ENCODE measurements around the gene UNC13C.

Gene UNC13C

DNA sequence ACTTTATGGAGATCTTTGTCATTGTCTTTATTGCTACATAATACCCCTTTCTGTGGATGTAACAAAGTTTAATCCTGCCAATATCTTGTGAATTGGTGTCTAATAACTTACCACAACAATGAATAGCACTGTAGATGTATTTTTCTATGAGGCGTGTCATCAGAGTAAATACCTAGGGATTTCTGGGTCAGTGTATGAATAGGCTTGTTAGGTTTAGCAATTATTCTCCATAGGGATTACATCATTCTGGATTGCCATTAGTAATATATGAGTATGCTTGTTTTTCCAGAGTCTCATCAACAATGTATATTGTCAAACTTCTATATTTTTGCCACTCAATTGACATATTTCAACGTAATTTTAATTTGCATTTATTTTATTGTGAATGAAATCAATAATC is 67.9 kb downstream of the UNC13C start:
- H3K27me3 ChIP-seq (ENCODE audit: control insufficient read depth in 5 of 5, insufficient read depth in 4 of 5, low read length in 5 of 5), result no peaks in the 10 kb centered on the region
- H3K9me3 ChIP-seq (ENCODE audit: control insufficient read depth in 5 of 5, low read length in 5 of 5), result no peaks in the 10 kb centered on the region
- peaks cover 0 to 9% (median 0%) of the 10 kb centered on the region in 5 donors for H3K4me1 ChIP-seq (ENCODE audit: control insufficient read depth in 5 of 5, insufficient read depth in 5 of 5, low read length in 5 of 5)
- H3K36me3 ChIP-seq (ENCODE audit: control insufficient read depth in 5 of 5, insufficient read depth in 5 of 5, low read length in 5 of 5), result no peaks in the 10 kb centered on the region
- no peak overlapping the region for H3K4me3 ChIP-seq (ENCODE audit: low read depth in 1 of 5, low read length in 5 of 5)
- H3K9ac ChIP-seq (ENCODE audit: low read length in 5 of 5), result no peak overlapping the region
- no peak overlapping the region for H3K27ac ChIP-seq (ENCODE audit: low read depth, low read length)

DNA sequence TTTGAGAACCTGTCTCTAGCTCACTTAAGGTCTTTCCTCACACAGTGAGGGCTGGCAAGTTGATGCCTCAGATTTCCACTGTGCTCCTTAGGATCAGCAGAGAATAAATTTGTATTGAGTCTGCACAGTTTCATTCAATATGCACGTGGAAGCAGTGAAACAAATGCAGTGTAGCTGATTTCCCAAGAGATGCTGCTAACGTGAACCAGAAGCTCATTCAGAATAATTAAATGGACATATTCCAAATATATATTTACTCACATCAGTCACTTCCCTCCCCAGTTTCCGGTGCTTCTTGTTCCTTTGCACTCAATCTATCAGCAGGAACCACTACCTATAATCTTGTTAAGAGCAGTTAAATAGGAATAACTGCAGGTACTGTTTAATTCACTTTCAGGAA is 86.1 kb downstream of the UNC13C start:
- H3K27ac ChIP-seq (ENCODE audit: low read depth, low read length), result no peak overlapping the region
- H3K36me3 ChIP-seq (ENCODE audit: control insufficient read depth in 5 of 5, insufficient read depth in 5 of 5, low read length in 5 of 5), result no peaks in the 10 kb centered on the region
- no peaks in the 10 kb centered on the region for H3K27me3 ChIP-seq (ENCODE audit: control insufficient read depth in 5 of 5, insufficient read depth in 4 of 5, low read length in 5 of 5)
- H3K4me3 ChIP-seq (ENCODE audit: low read depth in 1 of 5, low read length in 5 of 5), result no peak overlapping the region
- no peaks in the 10 kb centered on the region for H3K4me1 ChIP-seq (ENCODE audit: control insufficient read depth in 5 of 5, insufficient read depth in 5 of 5, low read length in 5 of 5)
- H3K9me3 ChIP-seq (ENCODE audit: control insufficient read depth in 5 of 5, low read length in 5 of 5), result no peaks in the 10 kb centered on the region
- H3K9ac ChIP-seq (ENCODE audit: low read length in 5 of 5), result no peak overlapping the region

DNA sequence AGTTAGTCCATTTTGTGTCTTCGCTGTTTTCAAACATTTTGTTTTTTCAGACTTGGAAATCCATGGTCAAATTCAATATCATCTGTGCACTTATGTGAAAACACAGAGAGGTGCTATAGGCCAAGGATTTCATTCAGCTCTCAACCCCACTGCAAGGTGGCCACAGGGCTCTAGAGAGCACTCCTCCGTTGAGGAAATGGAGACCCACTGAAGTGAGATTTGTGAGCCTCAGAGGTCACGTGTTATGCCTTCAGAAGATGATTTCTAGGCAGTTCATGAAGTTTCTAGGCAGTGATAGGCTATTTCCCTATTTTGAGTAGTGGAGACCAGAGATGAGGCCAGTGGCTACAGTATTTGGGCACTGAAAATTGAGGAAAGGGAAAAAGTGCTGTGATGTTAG is 88.2 kb downstream of the UNC13C start:
- no peaks in the 10 kb centered on the region for H3K9me3 ChIP-seq (ENCODE audit: control insufficient read depth in 5 of 5, low read length in 5 of 5)
- H3K9ac ChIP-seq (ENCODE audit: low read length in 5 of 5), result no peak overlapping the region
- no peak overlapping the region for H3K4me3 ChIP-seq (ENCODE audit: low read depth in 1 of 5, low read length in 5 of 5)
- no peak overlapping the region for H3K27ac ChIP-seq (ENCODE audit: low read depth, low read length)
- no peaks in the 10 kb centered on the region for H3K27me3 ChIP-seq (ENCODE audit: control insufficient read depth in 5 of 5, insufficient read depth in 4 of 5, low read length in 5 of 5)
- no peaks in the 10 kb centered on the region for H3K36me3 ChIP-seq (ENCODE audit: control insufficient read depth in 5 of 5, insufficient read depth in 5 of 5, low read length in 5 of 5)
- no peaks in the 10 kb centered on the region for H3K4me1 ChIP-seq (ENCODE audit: control insufficient read depth in 5 of 5, insufficient read depth in 5 of 5, low read length in 5 of 5)

DNA sequence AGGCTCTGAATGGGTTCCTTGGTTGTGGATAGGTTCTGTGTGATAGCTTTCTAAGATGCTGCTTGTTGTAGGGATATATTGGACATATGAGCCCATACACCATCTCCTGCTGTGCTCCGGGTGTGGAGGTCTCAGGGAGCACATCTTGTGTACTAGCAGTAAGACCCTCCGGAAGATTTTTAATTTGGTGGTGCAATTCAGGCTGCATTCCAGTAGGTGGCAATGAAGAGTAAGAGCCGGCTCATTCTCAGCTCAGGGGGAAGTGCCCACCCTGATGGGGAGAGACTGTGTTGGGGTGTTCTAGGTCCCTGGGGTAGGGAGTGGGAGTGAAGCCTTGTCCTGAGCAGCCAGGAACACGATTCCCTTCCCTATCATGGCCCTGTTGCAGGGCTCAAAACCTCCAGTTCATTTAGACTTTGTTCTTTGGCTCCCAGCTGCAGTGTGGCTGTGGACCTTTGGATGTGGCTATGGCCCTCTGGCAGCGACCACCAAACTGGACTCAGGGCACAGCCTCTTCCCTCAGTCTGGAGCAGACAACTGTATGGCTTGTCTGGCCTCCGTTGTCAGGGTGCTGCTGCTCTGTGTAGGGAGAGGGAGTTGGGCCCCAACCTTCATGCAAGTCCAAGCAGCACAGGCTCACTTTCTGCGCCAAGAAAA is 104.7 kb downstream of the UNC13C start:
- no peak overlapping the region for H3K9ac ChIP-seq (ENCODE audit: low read length in 5 of 5)
- no peaks in the 10 kb centered on the region for H3K36me3 ChIP-seq (ENCODE audit: control insufficient read depth in 5 of 5, insufficient read depth in 5 of 5, low read length in 5 of 5)
- no peak overlapping the region for H3K4me3 ChIP-seq (ENCODE audit: low read depth in 1 of 5, low read length in 5 of 5)
- H3K27me3 ChIP-seq (ENCODE audit: control insufficient read depth in 5 of 5, insufficient read depth in 4 of 5, low read length in 5 of 5), result no peaks in the 10 kb centered on the region
- H3K4me1 ChIP-seq (ENCODE audit: control insufficient read depth in 5 of 5, insufficient read depth in 5 of 5, low read length in 5 of 5), result peaks cover 0 to 3% (median 0%) of the 10 kb centered on the region in 5 donors
- H3K9me3 ChIP-seq (ENCODE audit: control insufficient read depth in 5 of 5, low read length in 5 of 5), result no peaks in the 10 kb centered on the region
- no peak overlapping the region for H3K27ac ChIP-seq (ENCODE audit: low read depth, low read length)

DNA sequence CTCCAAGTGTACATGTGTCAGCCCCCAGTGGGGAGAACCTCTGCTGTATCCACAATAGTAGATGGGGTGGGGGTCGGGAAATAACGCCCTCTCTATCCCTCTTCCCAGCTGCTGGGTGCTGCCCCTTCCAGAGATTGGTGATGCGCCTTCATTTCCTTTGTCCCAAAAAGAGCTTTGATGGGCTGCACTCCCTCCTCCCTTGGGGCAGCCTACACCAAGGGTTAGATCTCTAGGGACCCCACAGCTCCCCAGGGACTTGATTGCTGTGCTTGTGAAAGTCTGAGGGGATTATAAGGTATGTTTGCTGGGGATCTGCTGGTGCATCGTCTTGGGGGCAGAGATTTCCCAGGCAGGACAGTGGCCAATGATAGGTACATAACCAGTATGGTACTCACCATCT is 105.3 kb downstream of the UNC13C start:
- Histone ChIP-seq H3K27me3 (ENCODE audit: control insufficient read depth in 5 of 5, insufficient read depth in 4 of 5, low read length in 5 of 5) (no peaks in the 10 kb centered on the region), H3K36me3 (ENCODE audit: control insufficient read depth in 5 of 5, insufficient read depth in 5 of 5, low read length in 5 of 5) (no peaks in the 10 kb centered on the region), H3K9ac (ENCODE audit: low read length in 5 of 5) (no peak overlapping the region)

DNA sequence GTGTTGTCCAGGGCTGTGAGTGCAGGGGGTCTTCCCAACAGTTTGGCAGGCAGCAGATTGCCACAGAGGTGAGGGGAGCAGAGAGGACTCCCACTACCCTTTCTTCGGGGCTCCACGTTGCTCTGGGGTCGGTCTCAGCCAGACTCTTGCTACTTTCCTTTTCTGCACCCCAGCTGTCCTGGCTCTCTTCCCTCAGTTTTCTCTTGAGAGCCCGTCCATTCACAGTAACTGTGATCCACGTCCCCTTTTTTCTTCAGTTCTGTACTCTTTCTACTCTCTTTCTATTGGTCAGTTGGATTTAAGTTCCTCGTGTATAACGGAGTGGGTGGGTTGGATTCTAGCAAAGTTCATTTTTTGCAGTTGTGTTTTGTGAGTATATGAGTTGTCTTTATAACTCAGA is 105.8 kb downstream of the UNC13C start:
- H3K27ac ChIP-seq (ENCODE audit: low read depth, low read length), result no peak overlapping the region
- no peak overlapping the region for H3K9ac ChIP-seq (ENCODE audit: low read length in 5 of 5)
- H3K4me1 ChIP-seq (ENCODE audit: control insufficient read depth in 5 of 5, insufficient read depth in 5 of 5, low read length in 5 of 5), result peaks cover 0 to 3% (median 0%) of the 10 kb centered on the region in 5 donors
- no peaks in the 10 kb centered on the region for H3K27me3 ChIP-seq (ENCODE audit: control insufficient read depth in 5 of 5, insufficient read depth in 4 of 5, low read length in 5 of 5)
- H3K4me3 ChIP-seq (ENCODE audit: low read depth in 1 of 5, low read length in 5 of 5), result no peak overlapping the region
- no peaks in the 10 kb centered on the region for H3K9me3 ChIP-seq (ENCODE audit: control insufficient read depth in 5 of 5, low read length in 5 of 5)
- H3K36me3 ChIP-seq (ENCODE audit: control insufficient read depth in 5 of 5, insufficient read depth in 5 of 5, low read length in 5 of 5), result no peaks in the 10 kb centered on the region

More for the DNA sequence above, 105.3 kb downstream of the UNC13C start:
- H3K27ac ChIP-seq (ENCODE audit: low read depth, low read length), result no peak overlapping the region
- no peaks in the 10 kb centered on the region for H3K9me3 ChIP-seq (ENCODE audit: control insufficient read depth in 5 of 5, low read length in 5 of 5)
- peaks cover 0 to 3% (median 0%) of the 10 kb centered on the region in 5 donors for H3K4me1 ChIP-seq (ENCODE audit: control insufficient read depth in 5 of 5, insufficient read depth in 5 of 5, low read length in 5 of 5)
- H3K4me3 ChIP-seq (ENCODE audit: low read depth in 1 of 5, low read length in 5 of 5), result no peak overlapping the region

DNA sequence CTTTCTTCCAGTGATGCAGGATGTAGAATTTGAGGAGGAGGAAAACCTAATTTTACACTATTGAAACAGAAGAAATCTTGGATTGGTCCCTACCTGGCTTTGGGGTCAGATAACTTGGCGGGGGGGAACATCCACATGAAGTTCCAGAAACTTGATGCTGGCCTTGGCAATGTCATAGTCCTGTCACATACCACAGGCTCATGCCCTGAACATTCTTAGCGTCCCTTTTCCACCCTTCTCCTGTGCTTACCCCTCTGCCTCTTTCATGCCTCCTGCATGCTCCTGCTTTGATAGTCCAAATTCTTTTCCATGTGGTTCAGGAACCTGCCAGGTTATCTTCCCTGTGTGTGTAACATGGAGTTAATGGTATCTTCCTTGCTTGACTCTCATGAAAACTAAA is 110.6 kb downstream of the UNC13C start:
- Histone ChIP-seq H3K4me3 (ENCODE audit: low read depth in 1 of 5, low read length in 5 of 5) (no peak overlapping the region), H3K9ac (ENCODE audit: low read length in 5 of 5) (no peak overlapping the region), H3K27me3 (ENCODE audit: control insufficient read depth in 5 of 5, insufficient read depth in 4 of 5, low read length in 5 of 5) (no peaks in the 10 kb centered on the region), H3K9me3 (ENCODE audit: control insufficient read depth in 5 of 5, low read length in 5 of 5) (no peaks in the 10 kb centered on the region), H3K4me1 (ENCODE audit: control insufficient read depth in 5 of 5, insufficient read depth in 5 of 5, low read length in 5 of 5) (no peaks in the 10 kb centered on the region), H3K36me3 (ENCODE audit: control insufficient read depth in 5 of 5, insufficient read depth in 5 of 5, low read length in 5 of 5) (no peaks in the 10 kb centered on the region), H3K27ac (ENCODE audit: low read depth, low read length) (no peak overlapping the region)

DNA sequence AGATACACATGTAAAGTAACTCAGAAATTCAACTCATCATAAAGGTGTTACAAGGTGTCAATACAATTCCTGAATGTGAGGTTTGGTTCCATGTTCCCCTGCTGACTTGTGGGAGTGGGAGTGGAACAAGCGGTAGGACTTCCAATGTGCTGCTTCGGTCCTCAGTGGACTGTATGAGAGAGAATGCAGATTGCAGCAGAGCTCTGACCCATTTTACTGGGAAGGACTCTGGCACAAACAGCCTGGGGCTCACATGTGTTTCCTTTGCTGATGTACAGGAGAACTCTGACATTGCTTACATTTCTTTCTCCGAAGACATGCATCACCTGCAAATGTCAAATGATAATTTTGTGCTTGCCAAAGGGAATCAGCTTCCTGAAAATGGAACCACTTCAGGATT is 111.5 kb downstream of the UNC13C start:
- H3K4me3 ChIP-seq (ENCODE audit: low read depth in 1 of 5, low read length in 5 of 5), result no peak overlapping the region
- no peak overlapping the region for H3K27ac ChIP-seq (ENCODE audit: low read depth, low read length)
- H3K27me3 ChIP-seq (ENCODE audit: control insufficient read depth in 5 of 5, insufficient read depth in 4 of 5, low read length in 5 of 5), result no peaks in the 10 kb centered on the region
- H3K4me1 ChIP-seq (ENCODE audit: control insufficient read depth in 5 of 5, insufficient read depth in 5 of 5, low read length in 5 of 5), result no peaks in the 10 kb centered on the region
- H3K36me3 ChIP-seq (ENCODE audit: control insufficient read depth in 5 of 5, insufficient read depth in 5 of 5, low read length in 5 of 5), result no peaks in the 10 kb centered on the region
- no peak overlapping the region for H3K9ac ChIP-seq (ENCODE audit: low read length in 5 of 5)
- no peaks in the 10 kb centered on the region for H3K9me3 ChIP-seq (ENCODE audit: control insufficient read depth in 5 of 5, low read length in 5 of 5)

DNA sequence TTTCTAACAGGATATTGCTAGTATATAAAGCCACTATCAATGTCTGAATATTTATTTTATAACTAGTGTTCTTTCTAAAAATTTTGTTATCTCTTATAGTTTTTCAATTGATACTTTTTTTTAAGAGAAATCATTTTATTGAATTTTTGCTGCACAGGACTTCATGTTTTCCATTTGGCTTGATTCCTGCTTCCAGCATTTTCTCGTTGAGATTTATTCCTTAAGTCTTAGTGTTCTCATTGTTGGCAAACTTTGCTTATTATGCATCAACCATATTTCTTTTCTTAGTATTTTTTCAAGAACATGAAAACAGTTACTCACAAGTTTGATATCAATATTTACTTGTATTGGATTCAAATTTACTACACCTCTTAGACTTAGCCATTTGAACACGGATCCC is 113.4 kb downstream of the UNC13C start:
- H3K9ac ChIP-seq (ENCODE audit: low read length in 5 of 5), result no peak overlapping the region

DNA sequence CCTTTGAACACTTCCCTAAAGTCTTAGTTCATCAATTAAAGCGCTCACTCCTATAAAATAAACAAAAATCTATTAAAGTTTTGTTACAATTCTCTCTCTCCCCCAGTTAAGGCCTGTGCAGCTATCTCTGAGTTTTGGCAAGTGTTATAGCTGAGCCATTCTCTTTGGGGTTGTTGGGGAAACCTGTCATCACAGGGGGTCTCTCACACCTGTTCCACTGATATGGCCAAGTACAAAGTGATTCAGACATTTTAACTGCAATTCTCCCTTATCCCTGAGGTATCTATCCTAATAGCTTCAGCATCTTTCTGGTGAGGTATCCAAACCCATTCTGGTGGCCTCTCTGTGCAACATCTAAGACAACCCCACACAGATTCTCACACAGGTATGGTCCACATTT is 116.4 kb downstream of the UNC13C start:
- no peak overlapping the region for H3K4me3 ChIP-seq (ENCODE audit: low read depth in 1 of 5, low read length in 5 of 5)
- no peaks in the 10 kb centered on the region for H3K9me3 ChIP-seq (ENCODE audit: control insufficient read depth in 5 of 5, low read length in 5 of 5)
- H3K4me1 ChIP-seq (ENCODE audit: control insufficient read depth in 5 of 5, insufficient read depth in 5 of 5, low read length in 5 of 5), result no peaks in the 10 kb centered on the region
- H3K9ac ChIP-seq (ENCODE audit: low read length in 5 of 5), result no peak overlapping the region
- no peak overlapping the region for H3K27ac ChIP-seq (ENCODE audit: low read depth, low read length)
- H3K36me3 ChIP-seq (ENCODE audit: control insufficient read depth in 5 of 5, insufficient read depth in 5 of 5, low read length in 5 of 5), result no peaks in the 10 kb centered on the region
- H3K27me3 ChIP-seq (ENCODE audit: control insufficient read depth in 5 of 5, insufficient read depth in 4 of 5, low read length in 5 of 5), result no peaks in the 10 kb centered on the region

More for the DNA sequence above, 113.4 kb downstream of the UNC13C start:
- no peak overlapping the region for H3K4me3 ChIP-seq (ENCODE audit: low read depth in 1 of 5, low read length in 5 of 5)
- H3K4me1 ChIP-seq (ENCODE audit: control insufficient read depth in 5 of 5, insufficient read depth in 5 of 5, low read length in 5 of 5), result no peaks in the 10 kb centered on the region
- H3K27ac ChIP-seq (ENCODE audit: low read depth, low read length), result no peak overlapping the region
- H3K9me3 ChIP-seq (ENCODE audit: control insufficient read depth in 5 of 5, low read length in 5 of 5), result no peaks in the 10 kb centered on the region
- H3K27me3 ChIP-seq (ENCODE audit: control insufficient read depth in 5 of 5, insufficient read depth in 4 of 5, low read length in 5 of 5), result no peaks in the 10 kb centered on the region
- H3K36me3 ChIP-seq (ENCODE audit: control insufficient read depth in 5 of 5, insufficient read depth in 5 of 5, low read length in 5 of 5), result no peaks in the 10 kb centered on the region

DNA sequence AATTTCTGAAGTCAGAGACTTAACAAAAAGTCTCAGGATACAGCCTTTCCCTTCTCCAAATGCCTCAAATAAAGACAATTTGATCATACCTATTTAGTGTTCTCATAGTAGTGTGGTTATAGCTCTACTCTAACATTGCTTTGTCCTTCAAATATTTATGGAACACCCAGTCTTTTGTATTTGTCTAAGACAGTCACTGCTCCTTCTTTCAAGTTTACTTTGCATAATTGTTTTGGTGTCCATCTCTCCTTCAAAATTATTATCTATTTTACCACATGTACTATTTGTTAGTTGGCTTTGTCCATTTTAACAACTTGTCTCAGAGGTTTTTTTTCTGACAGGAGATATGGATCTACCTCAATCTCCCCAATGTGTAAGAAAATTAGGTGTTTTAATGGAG is 118.8 kb downstream of the UNC13C start:
- no peak overlapping the region for H3K9ac ChIP-seq (ENCODE audit: low read length in 5 of 5)
- H3K4me3 ChIP-seq (ENCODE audit: low read depth in 1 of 5, low read length in 5 of 5), result no peak overlapping the region
- no peak overlapping the region for H3K27ac ChIP-seq (ENCODE audit: low read depth, low read length)
- H3K4me1 ChIP-seq (ENCODE audit: control insufficient read depth in 5 of 5, insufficient read depth in 5 of 5, low read length in 5 of 5), result no peaks in the 10 kb centered on the region
- H3K9me3 ChIP-seq (ENCODE audit: control insufficient read depth in 5 of 5, low read length in 5 of 5), result no peaks in the 10 kb centered on the region
- H3K27me3 ChIP-seq (ENCODE audit: control insufficient read depth in 5 of 5, insufficient read depth in 4 of 5, low read length in 5 of 5), result no peaks in the 10 kb centered on the region
- H3K36me3 ChIP-seq (ENCODE audit: control insufficient read depth in 5 of 5, insufficient read depth in 5 of 5, low read length in 5 of 5), result no peaks in the 10 kb centered on the region

Measured in subcutaneous abdominal adipose tissue (tissue), 5 donors.